Endothelial cell of umbilical vein (primary cell): Measurements from ENCODE around the gene LMCD1. TPM values are rescaled to one million over a fixed set of nuclear protein-coding genes. Genes with fewer than 3 reads are reported as not detected.

Experiments used
- BruUV-seq: library from RNA; stranded (reverse); fragments of 400-500 nt; replicated peaks from 2 replicates; lab custom pipeline; 2021; lab: Mats Ljungman, UMichigan
- CTCF ChIA-PET: fragments of 300-600, 350-600 bp; sonication (Branson Sonifier 250); formaldehyde crosslinking; loops from one replicate; lab custom pipeline; 2021; ENCODE audit warnings: antibody characterized with exemption, inconsistent platforms; lab: Charles Lee
- POLR2A ChIA-PET: fragments of 300-600, 350-600 bp; sonication (Branson Sonifier 250); formaldehyde crosslinking; loops from one replicate; lab custom pipeline; 2021; ENCODE audit warnings: antibody characterized with exemption, inconsistent platforms; lab: Charles Lee
- DNase-seq: peaks from one replicate; pipeline ENCODE4 v3.0.0-alpha.2; 2011; ENCODE audit warnings: low read depth, low spot score
- FAIRE-seq: peaks from 2 replicates; lab custom pipeline; 2011; peaks lifted over from hg19 to GRCh38; lab: Jason Lieb, UNC
- H2AFZ ChIP-seq: 2 replicates; pipeline ENCODE4 v1.6.0; 2012; ENCODE audit warnings: low read depth, low read length, control low read depth, inconsistent platforms
- H3K27ac ChIP-seq: 2 replicates; pipeline ENCODE4 v1.5.1; 2011; ENCODE audit warnings: low read depth, mild to moderate bottlenecking, control low read depth, low read length, moderate library complexity; ENCODE audit not compliant: insufficient read depth
- H3K27me3 ChIP-seq, 2 experiments: 2 replicates each; pipeline versions ENCODE4 v1.6.0 to v1.6.1; 2011; ENCODE audit warnings: low read length in 2 of 2, mixed read lengths in 1 of 2; ENCODE audit not compliant: control insufficient read depth in 2 of 2, insufficient read depth in 2 of 2
- H3K36me3 ChIP-seq, 2 experiments: 2 replicates in 1 of 2; 3 replicates in 1 of 2; pipeline ENCODE4 v1.5.1; 2011; ENCODE audit warnings: low read length in 2 of 2, mild to moderate bottlenecking in 1 of 2, moderate library complexity in 1 of 2; ENCODE audit not compliant: control insufficient read depth in 2 of 2, insufficient read depth in 2 of 2; ENCODE audit errors: extremely low read depth in 1 of 2
- H3K4me1 ChIP-seq: 3 replicates; pipeline ENCODE4 v1.5.1; 2011; ENCODE audit warnings: mild to moderate bottlenecking, low read length; ENCODE audit not compliant: control insufficient read depth, insufficient read depth; ENCODE audit errors: extremely low read depth
- H3K4me2 ChIP-seq: 2 replicates; pipeline ENCODE4 v1.6.1; 2011; ENCODE audit warnings: low read length, control low read depth, mixed read lengths; ENCODE audit not compliant: insufficient read depth
- H3K4me3 ChIP-seq, 3 experiments: fragments of 200-600 bp in 1 of 3; sonication (generic), shearing (Covaris generic) in 1 of 3; replicated peaks in 1 of 3; 2 replicates each; pipeline ENCODE4 v1.5.1; 2011 to 2016; ENCODE audit warnings: control low read depth in 3 of 3, low read length in 3 of 3, mild to moderate bottlenecking in 2 of 3, inconsistent platforms in 1 of 3, low read depth in 1 of 3, moderate library complexity in 1 of 3; ENCODE audit not compliant: insufficient read depth in 1 of 3
- H3K79me2 ChIP-seq: 2 replicates; pipeline ENCODE4 v1.6.0; 2012; ENCODE audit warnings: low read length, inconsistent platforms; ENCODE audit not compliant: control insufficient read depth, insufficient read depth
- H3K9ac ChIP-seq: replicated peaks from 2 replicates; pipeline ENCODE3; 2011; ENCODE audit warnings: low read length, control low read depth; ENCODE audit not compliant: insufficient read depth; ENCODE audit errors: extremely low read depth
- H3K9me1 ChIP-seq: replicated peaks from 3 replicates; pipeline ENCODE4 v1.6.0; 2011; ENCODE audit warnings: mild to moderate bottlenecking, low read length; ENCODE audit not compliant: control insufficient read depth, insufficient read depth; ENCODE audit errors: extremely low read depth
- H3K9me3 ChIP-seq: replicated peaks from 2 replicates; pipeline ENCODE4 v1.5.1; 2012; ENCODE audit warnings: low read length, inconsistent platforms; ENCODE audit not compliant: control insufficient read depth, insufficient read depth
- H4K20me1 ChIP-seq: replicated peaks from 2 replicates; pipeline ENCODE3; 2011; ENCODE audit warnings: mild to moderate bottlenecking, low read length; ENCODE audit not compliant: control insufficient read depth, insufficient read depth; ENCODE audit errors: extremely low read depth
- CTCF ChIP-seq, 2 donors: IDR thresholded peaks; 1 replicate in 1 of 2; 2 replicates in 1 of 2; pipeline ENCODE4 v1.5.1; 2011; ENCODE audit warnings: low read length in 2 of 2, mild to moderate bottlenecking in 2 of 2, moderate library complexity in 2 of 2, control low read depth in 1 of 2, inconsistent platforms in 1 of 2, low read depth in 1 of 2; ENCODE audit not compliant: insufficient read depth in 1 of 2; ENCODE audit errors: extremely low read depth in 1 of 2
- EZH2 ChIP-seq: IDR thresholded peaks from 2 replicates; pipeline ENCODE4 v1.6.1; 2012; ENCODE audit warnings: borderline replicate concordance, low read depth, mild to moderate bottlenecking, moderate library complexity, low read length, inconsistent platforms; ENCODE audit not compliant: severe bottlenecking
- FOS ChIP-seq: IDR thresholded peaks from 2 replicates; pipeline ENCODE4 v1.6.1; 2011; ENCODE audit warnings: mild to moderate bottlenecking, low read length, moderate library complexity, borderline replicate concordance; ENCODE audit not compliant: insufficient read depth
- GATA2 ChIP-seq: IDR thresholded peaks from 2 replicates; pipeline ENCODE4 v1.7.0; 2011; ENCODE audit warnings: low read depth, mild to moderate bottlenecking, moderate library complexity, mixed read lengths, low read length; ENCODE audit not compliant: insufficient read length, insufficient read depth
- JUN ChIP-seq: IDR thresholded peaks from 2 replicates; pipeline ENCODE4 v1.6.1; 2011; ENCODE audit warnings: borderline replicate concordance, low read depth; ENCODE audit not compliant: insufficient read length, insufficient read depth
- MAX ChIP-seq: IDR thresholded peaks from 2 replicates; pipeline ENCODE4 v1.6.1; 2011; ENCODE audit not compliant: insufficient read depth, insufficient read length
- MYC ChIP-seq: IDR thresholded peaks from one replicate; pipeline ENCODE4 v1.6.1; 2011; ENCODE audit warnings: mild to moderate bottlenecking, low read depth, low read length
- POLR2A ChIP-seq: IDR thresholded peaks from 2 replicates; pipeline ENCODE4 v1.6.1; 2012; ENCODE audit warnings: low read depth, mild to moderate bottlenecking, control low read depth, low read length
- POLR2AphosphoS5 ChIP-seq: IDR thresholded peaks from 2 replicates; pipeline ENCODE4 v1.6.1; 2012; ENCODE audit warnings: low read depth, mild to moderate bottlenecking, control low read depth, low read length, moderate library complexity; ENCODE audit not compliant: insufficient read depth
- dilution Hi-C: fragments of 300-500 bp; cut with MboI; formaldehyde crosslinking; loops from one replicate; pipeline ENCODE4 v1.15.0; 2019; ENCODE audit warnings: low sequenced_read_pairs; ENCODE audit not compliant: extremely low pct_ligation_motif_present
- intact Hi-C: fragments of 100-400 bp; cut with micrococcal nuclease; formaldehyde crosslinking; loops from one replicate; pipeline ENCODE4 v1.10.0; 2022
- polyA plus RNA-seq, 4 experiments: library from polyadenylated mRNA; depleted of rRNA in 3 of 4; stranded (reverse) in 3 of 4; unstranded in 1 of 4; fragments of >200 nt; gene quantifications; 2 replicates each; pipeline versions ENCODE4 v1.2.1 to v1.2.3, GENCODE V29; 2011 to 2012; ENCODE audit warnings: missing spikeins in 1 of 4
- total RNA-seq: library from RNA; stranded (reverse); gene quantifications from 2 replicates; pipeline ENCODE4 v1.2.3, GENCODE V29; 2021

Gene LMCD1
- total and polyA plus RNA-seq, 2 donors (not counting 3 experiments of a cell fraction or from before 2014, with no cell fraction given), result 7.6 to 14.5 TPM

DNA sequence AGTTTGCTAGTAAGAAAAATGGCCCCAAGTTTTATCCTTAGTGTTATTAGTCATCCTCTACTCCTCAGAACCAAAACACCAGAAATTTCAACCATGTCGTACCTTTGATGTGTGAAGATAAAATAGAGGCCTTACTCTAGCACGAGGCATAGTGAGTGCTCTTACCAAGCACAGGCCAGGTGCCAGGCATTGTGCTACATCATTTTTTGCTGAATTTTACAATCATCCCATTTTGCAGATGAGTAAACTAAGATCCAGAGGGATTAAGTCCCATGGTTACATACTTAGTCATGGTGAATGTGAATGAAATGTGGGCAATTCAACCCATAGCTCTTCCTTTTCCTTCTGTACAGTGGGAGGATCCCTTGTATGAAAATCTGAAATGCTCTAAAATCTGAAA lies 15.2 kb downstream of the LMCD1 start:
- Histone ChIP-seq H3K79me2 (no peaks in the 10 kb centered on the region), H2AFZ (no peak overlapping the region), H3K9me1 (no peaks in the 10 kb centered on the region), H3K4me1 (no peaks in the 10 kb centered on the region), H3K27me3 (no peaks in the 10 kb centered on the region), H3K4me3 (no peak overlapping the region), H4K20me1 (no peaks in the 10 kb centered on the region), H3K27ac (no peak overlapping the region), H3K9me3 (no peaks in the 10 kb centered on the region), H3K36me3 (no peaks in the 10 kb centered on the region), H3K9ac (no peak overlapping the region), H3K4me2 (no peak overlapping the region)
- intact Hi-C loops, result no loop called here
- POLR2A ChIA-PET, result no interaction called here
- CTCF ChIA-PET, result interaction anchor here (1.1 kb wide), 1 partner anchor 75 kb away, joined by 3 read pairs; no protein-coding TSS in a partner anchor
- DNase-seq (no peak), FAIRE-seq (no peak)
- dilution Hi-C loops, result no loop called here
- TF ChIP-seq POLR2A, result no peak
- TF ChIP-seq MYC, result no peak
- no TSS peak for BruUV-seq

DNA sequence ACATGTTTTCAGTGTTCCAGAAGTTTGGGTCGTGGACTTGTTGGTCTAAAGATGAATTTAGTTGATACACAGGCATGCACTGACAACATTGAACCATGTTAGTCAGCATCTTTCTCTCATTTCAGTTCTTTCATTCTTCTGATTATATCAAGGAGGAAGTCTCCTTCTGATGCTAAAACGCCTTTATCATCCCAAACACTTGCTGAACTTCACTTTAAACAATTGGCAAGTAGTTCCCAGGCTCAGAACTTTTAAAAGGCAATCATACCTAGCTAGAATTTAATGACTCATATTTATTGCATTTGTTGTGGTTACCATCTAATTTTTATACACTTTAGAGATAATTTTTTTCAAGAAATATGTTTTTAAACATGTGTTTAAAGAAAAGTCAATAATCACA lies 15.9 kb downstream of the LMCD1 start:
- no peaks in the 10 kb centered on the region for H3K9me3 ChIP-seq
- no peak overlapping the region for H2AFZ ChIP-seq
- H3K36me3 ChIP-seq, result no peaks in the 10 kb centered on the region
- FAIRE-seq (no peak), DNase-seq (no peak)
- intact Hi-C loops, result no loop called here
- no peaks in the 10 kb centered on the region for H3K27me3 ChIP-seq
- no peaks in the 10 kb centered on the region for H4K20me1 ChIP-seq
- ChIA-PET POLR2A (interaction anchor here (0.7 kb wide), 1 partner anchor 28 kb away, joined by 6 read pairs; no protein-coding TSS in a partner anchor), CTCF (interaction anchor here (1.1 to 1.7 kb wide), 2 partner anchors 23 to 105 kb away, joined by 3 to 5 read pairs; no protein-coding TSS in a partner anchor)
- no peaks in the 10 kb centered on the region for H3K9me1 ChIP-seq
- dilution Hi-C loops, result no loop called here
- H3K4me1 ChIP-seq, result no peaks in the 10 kb centered on the region
- H3K4me2 ChIP-seq, result no peak overlapping the region
- H3K4me3 ChIP-seq, result no peak overlapping the region
- no peak for TF ChIP-seq FOS
- TF ChIP-seq MAX, result no peak
- TF ChIP-seq JUN, result no peak
- TF ChIP-seq EZH2, result no peak
- TF ChIP-seq GATA2, result no peak
- TF ChIP-seq CTCF (IDR thresholded peaks at IDR 0.05; ENCODE audit: extremely low read depth in 1 of 2, insufficient read depth in 1 of 2, low read depth in 1 of 2, low read length in 2 of 2), result no peak
- TF ChIP-seq POLR2A, result no peak
- TF ChIP-seq POLR2AphosphoS5, result no peak
- no peak overlapping the region for H3K27ac ChIP-seq
- no peak overlapping the region for H3K9ac ChIP-seq
- no TSS peak for BruUV-seq
- H3K79me2 ChIP-seq, result no peaks in the 10 kb centered on the region
